GM10248 (cell line): ENCODE measurements around the gene PIGH.

Experiments used
- CTCF ChIA-PET: fragments of 300-600 bp; sonication (Branson Sonifier 250); formaldehyde crosslinking; extraction: SDS; loops from one replicate; lab custom pipeline; 2021; ENCODE audit warnings: antibody characterized with exemption; lab: Yijun Ruan, JAX
- POLR2A ChIA-PET: fragments of 350-650 bp; sonication (Branson Sonifier 250); formaldehyde crosslinking; extraction: SDS; loops from one replicate; lab custom pipeline; 2020; ENCODE audit warnings: antibody characterized with exemption; lab: Yijun Ruan, JAX
- DNase-seq: peaks from one replicate; pipeline ENCODE4 v3.0.0; 2012; ENCODE audit errors: extremely low spot score
- TF ChIP-seq, protein P1 (sequence below): IDR thresholded peaks from 2 replicates; pipeline ENCODE4 v1.5.1; 2012; ENCODE audit warnings: mild to moderate bottlenecking, low read depth; ENCODE audit errors: extremely low read depth, missing control alignments, control extremely low read depth

Gene PIGH

DNA sequence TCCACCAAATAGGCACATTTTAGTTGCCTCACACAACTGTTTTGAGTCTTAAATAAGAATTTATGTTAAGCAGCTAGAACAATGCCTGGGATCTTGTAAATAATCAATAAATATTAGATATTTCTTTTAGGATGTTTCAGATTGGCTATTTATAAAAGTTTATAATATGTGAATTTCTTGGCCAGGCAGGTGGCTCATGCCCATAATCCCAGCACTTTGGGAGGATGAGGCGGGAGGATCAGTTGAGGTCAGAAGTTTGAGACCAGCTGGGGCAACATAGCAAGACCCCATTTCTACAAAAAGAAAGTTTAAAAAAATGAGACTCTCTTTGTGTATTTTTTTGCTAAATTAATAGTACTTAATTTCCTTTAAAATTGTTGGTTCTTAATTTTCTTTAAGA lies 41.4 kb upstream of the PIGH start:
- TF ChIP-seq, protein P1, sequence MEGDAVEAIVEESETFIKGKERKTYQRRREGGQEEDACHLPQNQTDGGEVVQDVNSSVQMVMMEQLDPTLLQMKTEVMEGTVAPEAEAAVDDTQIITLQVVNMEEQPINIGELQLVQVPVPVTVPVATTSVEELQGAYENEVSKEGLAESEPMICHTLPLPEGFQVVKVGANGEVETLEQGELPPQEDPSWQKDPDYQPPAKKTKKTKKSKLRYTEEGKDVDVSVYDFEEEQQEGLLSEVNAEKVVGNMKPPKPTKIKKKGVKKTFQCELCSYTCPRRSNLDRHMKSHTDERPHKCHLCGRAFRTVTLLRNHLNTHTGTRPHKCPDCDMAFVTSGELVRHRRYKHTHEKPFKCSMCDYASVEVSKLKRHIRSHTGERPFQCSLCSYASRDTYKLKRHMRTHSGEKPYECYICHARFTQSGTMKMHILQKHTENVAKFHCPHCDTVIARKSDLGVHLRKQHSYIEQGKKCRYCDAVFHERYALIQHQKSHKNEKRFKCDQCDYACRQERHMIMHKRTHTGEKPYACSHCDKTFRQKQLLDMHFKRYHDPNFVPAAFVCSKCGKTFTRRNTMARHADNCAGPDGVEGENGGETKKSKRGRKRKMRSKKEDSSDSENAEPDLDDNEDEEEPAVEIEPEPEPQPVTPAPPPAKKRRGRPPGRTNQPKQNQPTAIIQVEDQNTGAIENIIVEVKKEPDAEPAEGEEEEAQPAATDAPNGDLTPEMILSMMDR: no peak
- POLR2A ChIA-PET: no interaction called here
- DNase-seq: no peak
- CTCF ChIA-PET: interaction anchor here (0.9 to 1.3 kb wide), 2 partner anchors 10 to 63 kb away, joined by 3 to 6 read pairs; no protein-coding TSS in a partner anchor

DNA sequence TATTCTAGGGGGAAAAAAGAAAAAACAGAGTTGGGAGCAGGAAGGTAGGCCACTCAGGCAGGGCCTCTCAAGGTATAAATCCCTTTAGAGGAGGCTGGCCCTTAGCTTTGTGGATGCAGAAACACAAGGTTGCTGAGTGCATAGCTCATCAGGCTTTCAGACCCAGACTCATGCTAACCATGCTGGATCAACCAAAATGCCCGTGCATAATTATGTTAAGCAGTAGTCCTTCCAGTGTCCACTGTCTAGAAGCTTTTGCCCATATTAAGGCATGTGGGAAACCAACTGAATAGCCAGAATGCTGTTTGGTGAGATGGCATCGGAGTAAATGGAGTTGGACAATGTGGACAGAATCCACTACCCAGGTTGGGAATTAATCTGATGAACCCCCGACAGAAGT lies 38.6 kb upstream of the PIGH start:
- ChIA-PET CTCF (no interaction called here), POLR2A (no interaction called here)
- TF ChIP-seq, protein P1: no peak
- DNase-seq: no peak

DNA sequence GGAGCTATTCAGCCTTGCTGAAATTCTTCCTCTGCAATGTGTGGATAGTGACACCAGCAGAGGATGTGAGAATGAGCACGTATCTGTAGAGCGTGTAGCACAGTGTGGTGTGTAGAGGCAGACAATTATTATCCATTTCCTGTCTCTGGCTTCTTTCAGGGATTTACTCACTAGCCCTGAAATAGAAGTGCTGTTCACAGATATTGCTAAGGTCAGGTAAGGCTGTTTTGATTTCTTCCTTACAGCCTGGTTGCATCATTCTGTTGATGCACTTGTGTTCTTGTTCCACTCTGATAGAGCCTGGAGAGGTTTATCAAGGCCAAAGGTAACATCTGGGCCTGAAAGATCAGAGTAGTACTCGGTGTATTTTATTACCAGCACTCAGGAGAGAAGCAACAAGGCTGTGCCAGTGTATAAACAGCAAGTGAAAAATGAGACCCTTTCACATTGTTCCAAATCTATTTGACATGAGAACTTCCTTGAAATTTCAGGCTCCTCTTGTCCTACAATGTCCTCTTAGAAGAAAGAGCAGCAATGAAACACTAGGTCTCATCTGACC lies 36.4 kb upstream of the PIGH start:
- TF ChIP-seq, protein P1: no peak
- POLR2A ChIA-PET: no interaction called here
- CTCF ChIA-PET: interaction anchor here (0.8 to 1.8 kb wide), 5 partner anchors 9 to 68 kb away, joined by 3 to 6 read pairs (median 3); partner anchors contain the start of gene PIGH
- peak; percentile 25 for DNase-seq

DNA sequence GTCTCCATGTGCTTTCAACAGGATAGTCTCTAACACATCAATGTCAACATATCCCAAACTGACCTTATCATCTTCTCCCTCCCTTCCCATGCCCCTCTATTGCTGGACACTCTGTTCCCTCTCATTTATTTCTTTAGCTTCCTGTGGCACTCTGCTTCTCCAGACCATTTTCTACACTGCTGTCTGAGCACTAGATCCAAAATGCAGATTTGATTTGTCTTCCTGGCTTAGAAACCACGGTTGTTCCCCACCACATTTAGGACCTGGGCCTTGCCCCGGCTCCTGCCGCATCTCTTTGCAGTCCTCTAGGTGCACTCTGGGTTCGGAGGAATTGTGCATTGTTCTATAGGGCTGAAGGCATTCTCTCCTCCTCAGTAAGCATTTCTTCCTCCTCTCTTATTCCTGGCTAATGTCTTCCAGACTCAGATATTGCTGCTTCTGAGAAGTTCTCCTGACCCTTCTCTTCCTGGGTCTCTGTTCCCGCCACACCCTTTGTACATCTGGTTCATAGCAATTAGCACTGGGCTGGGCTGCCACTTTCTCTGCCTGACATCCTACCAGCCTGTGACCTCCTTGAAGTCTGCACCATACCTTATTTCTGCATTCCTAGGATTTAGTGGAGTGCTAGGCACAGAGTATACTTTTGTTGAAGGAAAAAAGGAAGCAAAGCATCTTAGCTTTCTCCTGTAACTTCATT lies 33.5 kb upstream of the PIGH start:
- ChIA-PET CTCF (interaction anchor here (1.3 to 2.0 kb wide), 2 partner anchors 15 to 33 kb away, joined by 6 read pairs; no protein-coding TSS in a partner anchor), POLR2A (no interaction called here)
- TF ChIP-seq, protein P1: no peak
- DNase-seq: no peak

DNA sequence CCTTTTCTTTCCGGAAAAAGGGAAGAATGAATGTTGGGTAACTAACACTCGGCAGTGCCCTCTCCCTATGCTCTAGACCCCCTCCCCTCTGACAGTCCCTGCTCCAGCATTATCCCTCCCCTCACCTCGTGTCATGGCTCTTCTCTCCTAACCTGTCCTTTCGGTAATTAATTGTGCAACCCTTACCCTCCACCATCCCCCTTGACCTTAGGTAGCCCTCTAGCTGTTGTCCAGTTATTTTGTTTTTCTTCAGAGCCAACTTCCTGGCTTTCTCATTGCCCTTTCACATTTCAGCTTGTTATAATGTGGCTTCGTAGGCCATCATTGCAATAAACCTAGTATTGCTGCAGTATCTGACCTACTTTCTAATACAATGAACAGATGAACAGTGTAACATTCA lies 30.9 kb upstream of the PIGH start:
- no peak for DNase-seq
- TF ChIP-seq, protein P1: no peak
- ChIA-PET CTCF (interaction anchor here (1.1 to 1.8 kb wide), 4 partner anchors 12 to 59 kb away, joined by 3 to 4 read pairs (median 4); partner anchors contain the start of gene ARG2), POLR2A (no interaction called here)

DNA sequence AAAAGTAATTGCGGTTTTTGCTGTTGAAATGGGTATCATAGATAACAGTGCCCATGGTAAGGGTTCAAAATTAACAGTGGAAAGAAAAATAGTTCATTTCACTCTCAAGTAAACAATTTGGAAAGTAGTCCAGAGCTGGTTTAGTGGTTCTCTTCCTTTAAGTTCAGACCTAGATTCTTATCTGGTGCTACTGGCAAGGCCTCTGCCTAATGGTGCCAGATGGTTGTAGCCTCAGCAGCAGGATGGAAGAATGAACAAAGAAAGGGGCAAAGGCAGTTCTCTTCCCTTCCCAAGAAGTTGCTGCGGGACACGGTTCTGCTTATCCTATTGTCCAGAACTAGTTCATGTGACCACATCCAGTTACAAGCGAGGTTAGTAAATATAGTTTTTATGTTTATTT lies 30.1 kb upstream of the PIGH start:
- CTCF ChIA-PET: interaction anchor here (1.0 to 1.8 kb wide), 2 partner anchors 14 to 19 kb away, joined by 3 to 4 read pairs; no protein-coding TSS in a partner anchor
- DNase-seq: no peak
- POLR2A ChIA-PET: no interaction called here
- TF ChIP-seq, protein P1: no peak
